Renal cortex interstitium (tissue), 11 donors: Measurements from ENCODE around the gene FXR1. TPM values are rescaled to one million over a fixed set of nuclear protein-coding genes. Genes with fewer than 3 reads are reported as not detected.
"Not testable (repeated sequence)": the region's sequence is repeated elsewhere in the genome, so short reads cannot be mapped to it uniquely, and the experiment has no call there.

Source experiments
- DNase-seq, 11 donors: peaks; one replicate each; pipeline ENCODE4 v3.0.0-alpha.2; 2013; ENCODE audit warnings: low read depth in 9 of 11, low spot score in 4 of 11; ENCODE audit errors: extremely low read depth in 1 of 11
- polyA plus RNA-seq, 3 donors: library from polyadenylated mRNA; unstranded; fragments of 120-200 nt; gene quantifications; one replicate each; pipeline ENCODE4 v1.2.1, GENCODE V29; 2013; ENCODE audit not compliant: insufficient read length in 3 of 3

The FXR1 gene
- polyA plus RNA-seq, 3 donors = 216 to 234 (median 217) TPM

DNA sequence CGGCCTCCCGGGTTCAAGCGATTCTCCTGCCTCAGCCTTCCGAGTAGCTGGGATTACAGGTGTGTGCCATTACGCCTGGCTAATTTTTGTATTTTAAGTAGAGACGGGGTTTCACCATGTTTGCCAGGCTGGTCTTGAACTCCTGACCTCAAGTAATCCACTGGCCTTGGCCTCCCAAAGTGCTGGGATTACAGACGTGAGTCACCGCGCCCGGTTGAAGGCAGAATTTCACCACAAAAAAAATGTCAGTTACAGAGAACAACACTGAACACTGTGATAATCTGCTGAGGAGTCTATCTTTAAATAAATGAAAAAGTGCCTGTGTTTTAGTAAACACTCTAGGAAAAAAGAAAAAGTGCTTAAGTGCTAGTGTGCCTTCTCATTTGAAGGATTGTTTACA is 73.9 kb downstream of the FXR1 start:
- DNase-seq = not testable (repeated sequence)

DNA sequence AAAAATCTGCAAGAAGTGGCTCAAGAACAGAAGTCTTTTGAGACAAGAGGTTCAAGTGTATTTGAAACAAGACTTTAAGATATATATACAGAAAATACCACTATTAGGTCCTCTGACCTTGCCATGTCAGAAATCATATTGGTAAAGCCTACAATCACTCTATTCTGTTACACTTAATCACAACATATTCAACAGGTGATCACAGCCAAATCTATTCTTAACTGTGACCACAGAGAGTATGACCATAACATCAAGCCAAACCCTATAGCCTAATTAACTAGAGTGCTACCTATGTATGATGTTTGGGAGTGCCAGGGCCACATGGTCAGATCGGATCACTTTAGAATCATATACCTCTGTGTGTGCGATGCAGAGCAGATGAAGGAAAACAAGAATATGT is 74.9 kb downstream of the FXR1 start:
- DNase-seq = no peak

DNA sequence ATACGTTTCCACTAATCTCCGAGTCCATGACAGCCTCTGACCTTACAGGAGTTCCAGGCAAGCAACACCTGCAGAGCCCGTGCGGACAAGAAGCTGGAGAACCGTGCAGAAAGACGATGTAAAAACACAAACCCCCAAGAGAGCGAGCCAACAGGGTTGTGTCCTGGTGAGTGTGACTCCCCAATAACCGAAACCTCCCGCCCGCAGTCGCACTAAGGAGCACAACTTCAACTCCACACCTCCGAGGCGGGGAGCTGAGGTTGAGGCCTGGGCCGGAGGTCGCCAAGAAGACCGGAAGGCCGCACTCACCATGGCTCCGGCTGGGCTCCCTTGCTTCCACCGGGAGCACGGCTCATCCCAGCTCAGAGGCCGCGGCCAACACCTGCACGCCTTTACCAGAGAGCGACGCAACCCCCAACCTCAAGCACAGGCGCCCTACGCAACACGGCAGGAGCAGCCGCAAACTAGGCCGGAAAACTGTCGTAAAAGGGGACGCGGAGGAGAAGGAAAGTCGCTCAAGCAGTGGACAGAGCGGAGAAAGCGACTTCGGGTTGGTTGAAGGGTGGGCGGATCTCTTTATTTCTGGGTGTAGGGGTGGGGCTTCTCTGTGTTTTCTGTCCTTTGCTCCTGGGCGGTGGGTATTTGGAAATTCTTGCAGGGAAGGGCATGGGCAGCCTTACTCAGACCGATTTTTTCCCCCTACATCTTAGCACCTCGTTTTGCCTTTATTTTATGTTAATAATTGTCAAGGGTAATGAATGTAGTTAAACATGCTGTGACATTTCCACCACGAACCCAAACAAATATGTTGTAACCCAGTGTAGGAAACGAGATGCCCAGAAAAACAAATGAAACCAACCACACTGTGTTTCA is 77.1 kb downstream of the FXR1 start, which contains the start of gene DNAJC19:
DNAJC19 (minus strand) TSS at position 446 of the 873 bp plus-strand sequence; CDS start at position 312, 134 bp downstream.
- peak; percentile 87 to 97 (median 91) for DNase-seq

DNA sequence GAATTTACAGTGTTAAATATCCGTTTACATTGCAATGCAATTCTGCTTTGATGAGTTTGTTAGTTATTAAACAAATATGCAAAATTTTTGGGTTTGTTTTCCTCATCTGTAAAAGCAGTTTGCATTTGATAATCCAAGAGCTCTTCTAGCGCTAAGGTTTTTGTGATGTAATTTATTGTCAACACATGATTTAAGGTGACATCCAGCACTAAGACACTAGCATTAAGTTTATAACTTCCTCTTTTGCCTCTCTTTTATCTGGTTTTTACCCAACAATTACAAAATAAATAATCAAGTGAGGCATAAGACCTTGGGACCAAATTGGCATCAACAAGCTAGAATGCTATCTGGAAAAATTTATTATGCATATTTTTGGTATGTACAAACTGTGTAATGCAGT is 78.0 kb downstream of the FXR1 start:
- no peak for DNase-seq

DNA sequence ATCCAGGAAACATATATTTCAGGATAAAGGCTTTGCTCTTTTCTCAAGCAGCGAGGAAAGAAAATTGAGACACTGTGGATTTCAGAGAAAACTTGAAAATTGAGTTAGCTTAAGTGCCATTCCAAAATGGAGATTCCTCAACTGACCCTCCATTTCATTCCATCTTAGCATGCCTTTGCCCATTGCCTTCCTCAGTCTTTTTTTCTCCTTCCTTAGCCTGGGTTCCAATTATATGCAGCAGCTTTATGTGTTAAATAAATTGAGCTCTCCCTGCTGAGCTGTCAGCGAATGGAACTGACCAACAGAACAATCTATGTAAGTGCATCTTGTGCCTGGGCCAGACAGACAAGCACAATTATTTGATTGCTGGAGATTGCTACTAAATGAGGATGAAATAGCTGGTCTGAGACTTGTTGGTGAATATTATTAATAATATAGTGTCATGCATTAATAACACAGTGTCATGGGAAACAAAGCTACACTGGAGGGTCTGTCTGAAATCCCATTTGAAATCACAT is 84.0 kb downstream of the FXR1 start:
- DNase-seq = no peak

DNA sequence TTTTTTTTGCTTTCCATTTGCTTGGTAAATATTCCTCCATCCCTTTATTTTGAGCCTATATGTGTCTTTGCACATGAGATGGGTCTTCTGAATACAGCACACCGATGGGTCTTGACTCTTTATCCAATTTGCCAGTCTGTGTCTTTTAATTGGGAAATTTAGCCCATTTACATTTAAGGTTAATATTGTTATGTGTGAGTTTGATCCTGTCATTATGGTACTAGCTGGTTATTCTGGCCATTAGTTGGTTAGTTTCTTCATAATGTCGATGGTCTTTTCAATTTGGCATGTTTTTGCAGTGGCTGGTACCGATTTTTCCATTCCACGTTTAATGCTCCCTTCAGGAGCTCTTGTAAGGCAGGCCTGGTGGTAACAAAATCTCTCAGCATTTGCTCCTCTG is 89.9 kb downstream of the FXR1 start:
- DNase-seq = not testable (repeated sequence)

DNA sequence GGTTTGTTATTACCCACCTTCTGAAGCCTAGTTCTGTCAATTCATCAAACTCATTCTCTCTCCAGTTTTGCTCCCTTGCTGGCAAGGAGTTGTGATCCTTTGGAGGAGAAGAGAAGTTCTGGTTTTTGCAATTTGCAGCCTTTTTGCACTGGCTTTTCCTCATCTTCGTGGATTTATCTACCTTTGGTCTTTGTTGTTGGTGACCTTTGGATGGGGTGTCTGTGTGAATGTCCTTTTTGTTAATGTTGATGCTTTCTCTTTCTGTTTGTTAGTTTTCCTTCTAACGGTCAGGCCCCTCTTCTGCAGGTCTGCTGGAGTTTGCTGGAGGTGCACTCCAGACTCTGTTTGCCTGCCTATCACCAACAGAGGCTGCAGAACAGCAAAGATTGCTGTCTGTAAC is 91.0 kb downstream of the FXR1 start:
- not testable (repeated sequence) for DNase-seq

DNA sequence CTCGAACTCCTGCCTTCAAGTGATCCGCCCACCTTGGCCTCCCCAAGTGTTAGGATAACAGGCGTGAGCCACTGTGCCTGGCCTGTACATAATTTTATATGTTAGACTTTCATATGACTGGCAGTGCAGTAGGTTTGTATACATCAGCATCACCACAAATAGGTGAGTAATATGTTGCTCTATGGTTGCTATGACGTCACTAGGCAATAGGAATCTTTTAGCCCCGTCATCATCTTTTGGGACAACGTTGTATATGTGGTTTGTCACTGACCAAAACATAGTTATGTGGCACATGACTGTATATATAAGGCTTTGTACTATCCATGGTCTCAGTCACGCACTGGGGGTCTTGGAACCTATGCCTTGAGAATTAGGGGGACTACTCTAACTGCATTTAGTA is 94.1 kb downstream of the FXR1 start:
- DNase-seq = no peak

DNA sequence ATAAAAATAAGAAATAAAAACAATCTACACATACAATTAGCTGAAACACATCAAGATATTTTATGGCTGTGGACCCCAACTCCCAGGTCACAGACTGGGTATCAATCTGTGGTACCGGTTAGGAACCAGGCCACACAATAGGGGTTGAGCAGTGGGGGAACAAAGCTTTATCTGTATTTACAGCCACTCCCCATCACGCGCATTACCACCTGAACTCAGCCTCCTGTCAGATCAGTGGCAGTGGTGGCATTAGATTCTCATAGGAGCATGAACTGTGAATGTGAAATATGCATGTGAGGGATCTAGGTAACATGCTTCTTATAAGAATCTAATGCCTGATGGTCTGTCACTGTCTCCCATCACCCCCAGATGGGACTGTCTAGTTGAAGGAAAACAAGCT is 94.8 kb downstream of the FXR1 start:
- no peak for DNase-seq

DNA sequence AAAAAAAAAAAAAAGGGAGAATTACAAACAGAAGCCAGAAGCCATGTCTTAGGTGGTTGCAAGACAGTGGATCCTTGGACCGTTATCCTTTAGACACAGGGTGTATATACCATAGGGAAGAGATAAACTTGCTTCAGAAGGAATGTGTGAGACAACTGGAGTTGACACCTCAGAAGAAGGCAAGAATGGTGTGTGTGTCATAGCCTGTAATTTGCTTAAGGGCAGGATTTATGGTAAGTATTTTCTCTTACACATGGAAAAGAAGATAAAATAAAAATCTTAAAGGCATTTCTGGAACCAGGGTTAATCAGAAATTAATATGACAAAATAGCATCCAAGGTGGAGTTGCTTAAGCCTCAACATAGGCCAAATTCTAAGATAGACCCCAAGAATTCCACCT is 96.3 kb downstream of the FXR1 start:
- no peak for DNase-seq

DNA sequence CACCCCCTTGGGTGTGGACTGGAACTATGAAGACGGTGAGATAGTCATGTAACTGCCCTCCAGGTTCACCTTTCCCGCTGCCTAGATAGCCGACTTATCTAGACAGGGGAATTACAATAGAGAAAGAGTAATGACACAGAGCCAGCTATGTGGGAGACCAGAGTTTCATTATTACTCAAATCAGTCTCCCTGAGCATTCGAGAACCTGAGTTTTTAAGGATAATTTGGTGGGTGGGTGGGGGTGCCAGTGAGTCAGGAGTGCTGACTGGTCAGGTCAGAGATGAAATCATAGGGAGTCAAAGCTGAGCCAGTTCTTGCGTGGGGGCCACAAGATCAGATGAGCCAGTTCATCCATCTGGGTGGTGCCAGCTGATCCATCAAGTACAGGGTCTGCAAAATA is 96.8 kb downstream of the FXR1 start:
- DNase-seq = no peak

DNA sequence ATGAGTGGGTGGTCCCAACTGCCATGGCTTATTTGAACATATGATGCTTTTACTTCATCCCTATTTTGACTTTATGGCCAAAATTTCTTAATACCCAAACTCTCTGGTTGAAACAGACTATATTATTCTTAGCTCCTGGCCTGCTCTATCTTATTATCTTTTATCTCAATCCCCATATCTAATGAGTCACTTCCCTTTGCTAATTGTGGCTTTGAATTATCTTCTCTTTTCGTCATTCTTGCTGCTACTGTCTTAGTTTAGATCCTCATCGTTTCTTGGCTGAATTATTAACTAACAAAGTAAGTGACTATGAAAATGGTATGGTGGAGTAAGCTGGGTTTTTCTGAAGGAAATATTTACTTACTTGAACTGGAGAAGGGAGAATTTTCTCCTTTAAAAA is 105.2 kb downstream of the FXR1 start:
- no peak for DNase-seq

DNA sequence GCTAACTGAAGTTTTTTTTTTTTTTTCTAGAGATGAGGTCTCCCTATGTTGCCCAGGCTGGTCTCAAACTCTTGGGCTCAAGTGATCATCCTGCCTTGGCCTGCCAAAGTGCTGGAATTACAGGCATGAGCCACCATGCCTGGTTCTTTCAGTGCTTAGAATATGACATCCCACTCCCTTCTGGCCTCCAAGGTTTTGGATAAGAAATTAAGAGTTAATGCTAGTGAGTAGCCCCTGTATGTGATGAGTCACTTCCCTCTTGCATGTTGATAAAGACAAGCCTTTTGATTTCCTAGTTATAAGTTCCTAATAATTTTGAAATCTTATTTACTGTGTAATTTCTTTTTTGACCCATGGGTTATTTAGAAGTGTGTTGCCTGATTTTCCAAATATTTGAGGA is 112.7 kb downstream of the FXR1 start:
- no peak for DNase-seq

DNA sequence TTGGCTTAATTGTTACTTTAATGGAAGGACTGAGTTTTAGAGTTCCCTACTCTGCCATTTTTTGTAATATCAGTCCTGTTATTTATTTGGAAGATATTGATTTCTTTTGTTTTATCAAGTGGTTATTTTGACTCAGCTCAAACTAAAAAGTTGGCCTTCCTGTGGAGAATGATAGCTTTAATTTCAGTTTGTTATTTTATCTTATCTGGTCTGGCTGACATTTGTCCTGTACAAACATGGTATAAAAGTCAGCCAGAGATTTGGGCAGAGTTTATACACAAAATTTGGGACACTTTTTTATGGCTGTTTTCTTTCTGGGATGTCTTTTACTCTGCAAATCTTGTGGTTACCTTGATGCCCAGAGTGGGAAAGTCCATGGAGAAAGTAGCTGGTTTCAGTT is 118.5 kb downstream of the FXR1 start:
- no peak for DNase-seq

Other genes with a start within 250 kb of the FXR1 start
- 10 to 100 TPM in 1 of 3 donors, 1 to 10 TPM in 2; 4.6 to 10.9 (median 4.7) TPM for gene CCDC39, start 233.2 kb upstream of the FXR1 start, polyA plus RNA-seq
- gene DNAJC19, start 77.1 kb downstream of the FXR1 start, polyA plus RNA-seq = 10 to 100 TPM; 64.2 to 77.8 (median 76.4) TPM